RWPE2 (cell line): ENCODE measurements around the gene CCDC12.

Experiments
- ATAC-seq: fragments of 200-7000 bp; cut with Tn5 transposase; 3 replicates; pipeline ENCODE4 v1.9.1; 2021; ENCODE audit warnings: low read depth
- DNase-seq: peaks from one replicate; pipeline ENCODE4 v3.0.0-alpha.2; 2020; ENCODE audit warnings: low spot score
- H3K27ac ChIP-seq: fragments of 450-650 bp; 2 replicates; pipeline ENCODE4 v1.5.1; 2017; ENCODE audit warnings: mild to moderate bottlenecking; ENCODE audit not compliant: poor library complexity, severe bottlenecking
- H3K27me3 ChIP-seq: fragments of 250-450 bp; sonication (Bioruptor Pico); 2 replicates; pipeline ENCODE4 v1.5.1; 2021; ENCODE audit warnings: mild to moderate bottlenecking, moderate library complexity; ENCODE audit not compliant: insufficient read depth, poor library complexity, severe bottlenecking
- H3K36me3 ChIP-seq: fragments of 250-450 bp; sonication (Bioruptor Pico); 2 replicates; pipeline ENCODE4 v1.5.1; 2020; ENCODE audit warnings: low read depth, mild to moderate bottlenecking, moderate library complexity
- H3K4me1 ChIP-seq: fragments of 250-450 bp; sonication (Bioruptor Pico); 2 replicates; pipeline ENCODE4 v1.5.1; 2021; ENCODE audit warnings: mild to moderate bottlenecking, moderate library complexity; ENCODE audit not compliant: insufficient read depth, poor library complexity, severe bottlenecking
- H3K4me3 ChIP-seq: fragments of 250-450 bp; sonication (Bioruptor Pico); 2 replicates; pipeline ENCODE4 v1.5.1; 2021; ENCODE audit warnings: mild to moderate bottlenecking, moderate library complexity; ENCODE audit not compliant: severe bottlenecking
- H3K9me3 ChIP-seq: fragments of 250-450 bp; sonication (Bioruptor Pico); 2 replicates; pipeline ENCODE4 v1.5.1; 2021; ENCODE audit warnings: mild to moderate bottlenecking, moderate library complexity; ENCODE audit not compliant: severe bottlenecking
- TF ChIP-seq, protein P1 (sequence below): fragments of 450-650 bp; IDR thresholded peaks from one replicate; pipeline ENCODE4 v1.5.1; 2017; ENCODE audit warnings: mild to moderate bottlenecking, moderate library complexity; ENCODE audit not compliant: poor library complexity, severe bottlenecking

CCDC12 gene

DNA sequence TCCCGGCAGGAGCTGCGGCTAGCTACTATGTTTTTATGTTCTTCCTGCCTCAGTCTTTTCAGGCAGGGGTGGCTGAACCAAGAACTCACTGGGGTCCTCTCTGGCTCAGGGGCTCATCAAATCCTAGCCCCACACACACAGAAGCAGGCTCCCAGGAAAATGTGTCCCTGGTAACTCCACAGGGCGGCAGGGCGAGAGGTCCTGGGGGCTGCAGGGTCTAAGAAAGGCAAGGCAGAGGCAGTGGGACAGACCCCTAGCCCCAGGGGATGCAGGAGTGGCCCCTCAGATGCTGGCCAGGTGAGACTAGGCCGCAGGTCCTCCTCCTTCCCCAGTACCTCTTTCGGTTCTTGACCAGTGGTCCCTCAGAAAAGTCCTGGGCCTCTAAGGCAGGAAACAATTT is 50.1 kb downstream of the CCDC12 start:
- TF ChIP-seq, protein P1, sequence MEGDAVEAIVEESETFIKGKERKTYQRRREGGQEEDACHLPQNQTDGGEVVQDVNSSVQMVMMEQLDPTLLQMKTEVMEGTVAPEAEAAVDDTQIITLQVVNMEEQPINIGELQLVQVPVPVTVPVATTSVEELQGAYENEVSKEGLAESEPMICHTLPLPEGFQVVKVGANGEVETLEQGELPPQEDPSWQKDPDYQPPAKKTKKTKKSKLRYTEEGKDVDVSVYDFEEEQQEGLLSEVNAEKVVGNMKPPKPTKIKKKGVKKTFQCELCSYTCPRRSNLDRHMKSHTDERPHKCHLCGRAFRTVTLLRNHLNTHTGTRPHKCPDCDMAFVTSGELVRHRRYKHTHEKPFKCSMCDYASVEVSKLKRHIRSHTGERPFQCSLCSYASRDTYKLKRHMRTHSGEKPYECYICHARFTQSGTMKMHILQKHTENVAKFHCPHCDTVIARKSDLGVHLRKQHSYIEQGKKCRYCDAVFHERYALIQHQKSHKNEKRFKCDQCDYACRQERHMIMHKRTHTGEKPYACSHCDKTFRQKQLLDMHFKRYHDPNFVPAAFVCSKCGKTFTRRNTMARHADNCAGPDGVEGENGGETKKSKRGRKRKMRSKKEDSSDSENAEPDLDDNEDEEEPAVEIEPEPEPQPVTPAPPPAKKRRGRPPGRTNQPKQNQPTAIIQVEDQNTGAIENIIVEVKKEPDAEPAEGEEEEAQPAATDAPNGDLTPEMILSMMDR: no peak
- Histone ChIP-seq H3K27me3 (no peaks in the 10 kb centered on the region), H3K27ac (no peak overlapping the region), H3K9me3 (no peaks in the 10 kb centered on the region), H3K4me1 (peaks cover 5% of the 10 kb centered on the region), H3K4me3 (no peak overlapping the region), H3K36me3 (peaks cover 62% of the 10 kb centered on the region)
- ATAC-seq (no peak), DNase-seq (peak; percentile 24)

DNA sequence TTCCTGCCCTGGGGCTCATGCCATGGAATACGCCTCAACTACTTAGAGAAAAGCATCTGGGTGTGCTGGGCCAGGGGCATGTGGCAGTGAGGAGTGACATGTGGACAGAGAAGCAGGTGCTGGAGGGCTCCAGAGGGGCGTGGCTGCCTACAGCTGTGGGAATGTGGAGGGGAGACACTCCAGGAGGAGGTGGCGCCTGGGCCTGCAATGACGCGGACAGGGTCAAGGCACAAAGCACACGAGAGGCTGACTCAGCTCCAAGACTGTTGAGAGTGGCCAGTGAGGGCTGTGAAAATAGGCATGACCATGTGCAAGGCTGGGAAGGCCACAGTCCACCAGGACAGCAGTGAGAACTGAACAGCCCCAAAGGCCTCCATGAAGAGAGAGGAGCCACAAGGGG is 50.5 kb downstream of the CCDC12 start:
- H3K27ac ChIP-seq: no peak overlapping the region
- no peak for ATAC-seq
- peak; percentile 40 for DNase-seq
- no peaks in the 10 kb centered on the region for H3K9me3 ChIP-seq
- peaks cover 66% of the 10 kb centered on the region for H3K36me3 ChIP-seq
- H3K4me1 ChIP-seq: peaks cover under 1% of the 10 kb centered on the region
- H3K4me3 ChIP-seq: no peak overlapping the region
- H3K27me3 ChIP-seq: no peaks in the 10 kb centered on the region
- TF ChIP-seq, protein P1: no peak

DNA sequence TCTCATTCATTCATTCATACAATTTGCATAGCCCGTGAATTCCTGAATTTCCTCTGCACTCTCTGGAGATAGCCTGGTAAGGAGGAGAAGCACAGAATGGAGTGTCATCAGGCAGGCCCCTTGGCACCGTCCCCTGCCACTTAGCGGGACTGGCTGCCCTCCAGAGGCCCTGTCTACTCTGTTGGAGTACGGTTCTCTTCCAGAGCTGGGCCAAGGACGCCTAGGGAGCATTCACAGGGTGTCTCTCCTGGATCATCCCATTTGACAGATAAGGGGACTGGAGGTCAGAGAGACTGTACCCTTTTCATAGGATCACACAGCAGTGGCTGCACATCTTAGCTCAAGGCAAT is 51.0 kb downstream of the CCDC12 start:
- Histone ChIP-seq H3K27me3 (no peaks in the 10 kb centered on the region), H3K4me1 (no peaks in the 10 kb centered on the region), H3K9me3 (no peaks in the 10 kb centered on the region), H3K36me3 (peaks cover 71% of the 10 kb centered on the region), H3K4me3 (no peak overlapping the region), H3K27ac (no peak overlapping the region)
- DNase-seq (peak; percentile 19), ATAC-seq (no peak)
- TF ChIP-seq, protein P1: no peak

DNA sequence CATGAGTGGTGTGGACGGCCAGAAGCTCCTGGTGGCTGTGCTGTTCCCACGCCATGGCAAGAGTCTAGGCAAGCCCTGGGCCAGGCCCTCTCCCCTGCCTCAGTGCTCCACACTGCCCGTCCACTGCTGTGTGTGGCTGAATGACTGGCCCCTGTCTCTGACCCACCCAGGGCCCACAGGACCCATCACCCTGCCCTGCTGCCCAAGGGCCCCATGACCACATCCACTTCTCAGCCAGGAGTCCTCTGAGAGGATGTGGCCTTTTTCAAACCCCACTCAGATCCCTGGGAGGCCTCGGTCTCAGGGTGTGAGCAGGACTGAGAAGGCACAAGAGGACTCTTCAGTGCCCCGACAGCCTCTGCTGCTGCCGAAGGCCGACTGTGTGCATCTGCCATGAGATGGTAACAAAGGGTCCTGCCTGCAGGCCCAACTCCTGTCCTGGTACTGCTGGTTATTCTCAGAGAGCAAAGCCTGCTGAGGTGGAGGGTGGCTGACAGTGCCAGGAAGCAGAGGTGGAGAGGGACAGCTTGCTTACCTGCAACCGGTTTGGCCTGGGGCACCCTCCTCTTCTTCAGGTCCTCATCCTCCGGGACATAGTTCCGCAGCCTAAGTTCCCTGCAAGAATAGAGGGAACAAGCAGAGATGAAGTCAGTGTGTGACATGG is 51.5 kb downstream of the CCDC12 start:
- no peaks in the 10 kb centered on the region for H3K4me1 ChIP-seq

More for the DNA sequence above, 51.5 kb downstream of the CCDC12 start:
- peaks cover 75% of the 10 kb centered on the region for H3K36me3 ChIP-seq
- no peak overlapping the region for H3K4me3 ChIP-seq
- no peaks in the 10 kb centered on the region for H3K27me3 ChIP-seq
- peak; percentile 45 for DNase-seq
- H3K27ac ChIP-seq: no peak overlapping the region
- no peaks in the 10 kb centered on the region for H3K9me3 ChIP-seq
- ATAC-seq: no peak
- TF ChIP-seq, protein P1: no peak
